Thyroid gland (tissue), 4 donors: ENCODE results near the gene GRIK4. TPM values are rescaled to one million over a fixed set of nuclear protein-coding genes. Genes with fewer than 3 reads are reported as not detected.
"Not testable (repeated sequence)": the region's sequence is repeated elsewhere in the genome, so short reads cannot be mapped to it uniquely, and the experiment has no call there.

Source experiments
- DNase-seq, 2 donors: peaks; one replicate each; pipeline ENCODE4 v3.0.0-alpha.2; 2019
- H3K27ac ChIP-seq, 3 donors: fragments of 200-600 bp; sonication (generic); 1 replicate in 2 of 3; 2 replicates in 1 of 3; pipeline ENCODE4 v1.5.1; 2016 to 2019; ENCODE audit warnings: mild to moderate bottlenecking in 1 of 3, moderate library complexity in 1 of 3
- H3K27me3 ChIP-seq: fragments of 200-600 bp; sonication (generic); one replicate; pipeline ENCODE4 v1.5.1; 2019
- H3K36me3 ChIP-seq, 2 donors: fragments of 200-600 bp; sonication (generic); one replicate each; pipeline ENCODE4 v1.5.1; 2016 to 2019
- H3K4me1 ChIP-seq, 2 donors: fragments of 200-600 bp; sonication (generic); one replicate each; pipeline ENCODE4 v1.5.1; 2017 to 2019
- H3K4me3 ChIP-seq, 3 donors: fragments of 200-600 bp; sonication (generic); replicated peaks in 1 of 3; 1 replicate in 2 of 3; 2 replicates in 1 of 3; pipeline ENCODE4 v1.5.1; 2016; ENCODE audit warnings: mild to moderate bottlenecking in 1 of 3
- H3K9me3 ChIP-seq: fragments of 200-600 bp; sonication (generic); one replicate; pipeline ENCODE4 v1.5.1; 2017
- CTCF ChIP-seq, 6 experiments: fragments of 200-600 bp in 3 of 6; fragments of 450-650 bp in 3 of 6; sonication (generic) in 3 of 6; IDR thresholded peaks; one replicate each; pipeline ENCODE4 v1.5.1; 2016 to 2019; ENCODE audit warnings: antibody characterized with exemption in 6 of 6, mild to moderate bottlenecking in 2 of 6, inconsistent platforms in 1 of 6, moderate library complexity in 1 of 6
- POLR2A ChIP-seq, 2 donors: fragments of 450-650 bp; IDR thresholded peaks; one replicate each; pipeline ENCODE4 v1.6.1; 2017; ENCODE audit warnings: antibody characterized with exemption in 2 of 2, mild to moderate bottlenecking in 2 of 2, moderate library complexity in 1 of 2
- WGBS, 2 donors: methylation state at CpG; one replicate each; pipeline ENCODE4 v1.1.5; 2017; 5-methylcytosine and 5-hydroxymethylcytosine counted together
- intact Hi-C: fragments of 100-400 bp; cut with DNase I; formaldehyde crosslinking; loops from one replicate; pipeline ENCODE4 v1.15.1; 2023
- total RNA-seq, 4 donors: library from RNA; depleted of rRNA; stranded (reverse); fragments of >200 nt; gene quantifications; one replicate each; pipeline ENCODE4 v1.2.3, GENCODE V29; 2016

Gene GRIK4
- total RNA-seq, 4 donors from 2014 or later: 0.54 to 3.7 (median 0.99) TPM

- no peak for TF ChIP-seq POLR2A (IDR thresholded peaks at IDR 0.05)
- TF ChIP-seq CTCF (IDR thresholded peaks at IDR 0.05): no peak
- intact Hi-C loops: no loop called here
- 62 to 82% methylated on average over 5 of the region's 5 CpGs for WGBS, 2 donors
These were observed 11.7 kb upstream of the GRIK4 start for GRCh38 chr11:120499859-120500258.

GRCh38 chr11:120500414-120501071 is 11.0 kb upstream of the GRIK4 start:
- WGBS, 2 donors: 43 to 45% methylated on average over 13 of the region's 14 CpGs
- Histone ChIP-seq H3K36me3 (no peaks in the 10 kb centered on the region), H3K9me3 (no peaks in the 10 kb centered on the region)

More at GRCh38 chr11:120499859-120500258, 11.7 kb upstream of the GRIK4 start:
- DNase-seq: no peak
- no peaks in the 10 kb centered on the region for H3K9me3 ChIP-seq
- H3K27ac ChIP-seq: peak overlapping the region in 2 of 3 donors; percentile 29 to 31
- no peaks in the 10 kb centered on the region for H3K27me3 ChIP-seq
- peaks cover 17 to 37% of the 10 kb centered on the region in 2 donors for H3K4me1 ChIP-seq
- H3K36me3 ChIP-seq: no peaks in the 10 kb centered on the region
- no peak overlapping the region for H3K4me3 ChIP-seq

GRCh38 chr11:120501440-120501839 is 10.1 kb upstream of the GRIK4 start:
- peaks cover 5 to 22% of the 10 kb centered on the region in 2 donors for H3K4me1 ChIP-seq
- no peaks in the 10 kb centered on the region for H3K36me3 ChIP-seq
- no peak overlapping the region for H3K4me3 ChIP-seq
- no peaks in the 10 kb centered on the region for H3K27me3 ChIP-seq
- WGBS, 2 donors: 72 to 75% methylated on average over 2 of the region's 2 CpGs
- H3K27ac ChIP-seq: no peak overlapping the region
- H3K9me3 ChIP-seq: no peaks in the 10 kb centered on the region
- no peak for DNase-seq
- intact Hi-C loops: no loop called here
- TF ChIP-seq CTCF (IDR thresholded peaks at IDR 0.05) (no peak), POLR2A (IDR thresholded peaks at IDR 0.05) (no peak)

More at GRCh38 chr11:120500414-120501071, 11.0 kb upstream of the GRIK4 start:
- TF ChIP-seq POLR2A (IDR thresholded peaks at IDR 0.05): no peak
- no peak for TF ChIP-seq CTCF (IDR thresholded peaks at IDR 0.05)
- Histone ChIP-seq H3K27me3 (no peaks in the 10 kb centered on the region), H3K27ac (peak overlapping the region in 1 of 3 donors; percentile 31), H3K4me1 (peaks cover 13 to 30% of the 10 kb centered on the region in 2 donors), H3K4me3 (no peak overlapping the region)
- intact Hi-C loops: no loop called here
- DNase-seq: peak; percentile 58 to 61

GRCh38 chr11:120501976-120502755 is 9.4 kb upstream of the GRIK4 start:
- Histone ChIP-seq H3K9me3 (no peaks in the 10 kb centered on the region), H3K4me1 (peaks cover 4 to 22% of the 10 kb centered on the region in 2 donors), H3K27ac (no peak overlapping the region), H3K27me3 (no peaks in the 10 kb centered on the region), H3K36me3 (no peaks in the 10 kb centered on the region), H3K4me3 (no peak overlapping the region)
- WGBS, 2 donors: 57 to 65% methylated on average over 5 of the region's 5 CpGs
- intact Hi-C loops: no loop called here
- no peak for DNase-seq
- no peak for TF ChIP-seq CTCF (IDR thresholded peaks at IDR 0.05)

- H3K4me1 ChIP-seq: peaks cover 4 to 17% of the 10 kb centered on the region in 2 donors
- intact Hi-C loops, H3K27ac ChIP-seq, H3K9me3 ChIP-seq, H3K27me3 ChIP-seq, H3K4me3 ChIP-seq, DNase-seq, H3K36me3 ChIP-seq: not testable (repeated sequence)
- WGBS, 2 donors: 75 to 77% methylated on average over 3 of the region's 3 CpGs
These were observed 8.0 kb upstream of the GRIK4 start for GRCh38 chr11:120503529-120503928.
